ENCODE results near the gene IZUMO1. TPM values are rescaled to one million over a fixed set of nuclear protein-coding genes. Genes with fewer than 3 reads are reported as not detected.

The IZUMO1 gene
- total and polyA plus RNA-seq, 2 of the 8 experiments (the other 6 are each of a cell fraction or from before 2014, with no cell fraction given) = 0.33 to 1.8 TPM

DNA sequence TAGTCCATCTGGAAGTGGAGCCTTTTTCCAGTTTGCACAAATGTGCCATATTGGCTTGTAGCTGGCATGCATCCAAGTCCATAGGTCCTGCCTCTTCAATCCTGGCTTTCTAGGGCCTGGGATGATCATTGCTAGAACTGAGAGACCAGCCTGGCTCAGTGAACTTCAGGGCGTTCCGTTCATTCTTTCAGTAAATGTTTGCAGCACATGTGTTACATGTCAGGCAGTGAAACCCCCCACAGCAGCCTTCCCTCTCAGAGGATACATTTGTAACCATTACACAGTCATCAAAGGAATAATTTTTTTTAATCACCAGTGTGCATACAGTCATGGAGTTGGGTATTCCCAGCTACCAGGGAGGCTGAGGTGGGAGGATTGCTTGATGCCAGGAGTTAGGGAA is 41.3 kb downstream of the IZUMO1 start:
- Histone ChIP-seq H3K23me2 (ENCODE audit: low read depth, low read length) (peaks cover 2% of the 10 kb centered on the region; the same call in 1 of the 2 replicates), H3K79me2 (ENCODE audit: control insufficient read depth in 1 of 2, insufficient read depth in 2 of 2, low read length in 2 of 2) (no peaks in the 10 kb centered on the region), H3K9ac (replicated peaks in 1 of 4; ENCODE audit: extremely low read depth in 1 of 4, low read depth in 3 of 4, low read length in 3 of 4) (no peak overlapping the region), H3K79me1 (ENCODE audit: low read depth, low read length) (no peaks in the 10 kb centered on the region), H4K8ac (ENCODE audit: extremely low read depth, insufficient read depth, low read length) (no peak overlapping the region), H3K18ac (ENCODE audit: extremely low read depth, low read length) (no peak overlapping the region), H3K27ac (ENCODE audit: low read depth, low read length) (no peak overlapping the region), H2BK120ac (replicated peaks; ENCODE audit: low read depth, low read length) (no peak overlapping the region), H2BK15ac (ENCODE audit: low read length) (no peak overlapping the region), H3K27me3 (replicated peaks in 1 of 4; ENCODE audit: control insufficient read depth in 3 of 4, extremely low read depth in 1 of 4, insufficient read depth in 3 of 4, low read length in 3 of 4) (no peaks in the 10 kb centered on the region), H2AFZ (ENCODE audit: low read length) (no peak overlapping the region), H2BK12ac (ENCODE audit: low read depth, low read length) (no peak overlapping the region), H3K4me1 (replicated peaks in 1 of 4; ENCODE audit: control insufficient read depth in 3 of 4, insufficient read depth in 4 of 4, low read length in 3 of 4) (peaks cover 0 to 3% (median 0%) of the 10 kb centered on the region in 4 experiments; a peak in 1 of 7 replicates), H3K36me3 (ENCODE audit: control insufficient read depth in 2 of 4, insufficient read depth in 4 of 4, low read length in 3 of 4) (peaks cover 0 to 8% (median 3%) of the 10 kb centered on the region in 4 experiments; a peak in 4 of 8 replicates), H3K14ac (ENCODE audit: insufficient read length) (no peak overlapping the region), H3K56ac (replicated peaks; ENCODE audit: insufficient read length, low read depth, low read length) (no peak overlapping the region), H2AK5ac (ENCODE audit: low read depth, low read length) (no peak overlapping the region), H3K4me3 (ENCODE audit: extremely low read depth in 1 of 4, insufficient read depth in 2 of 4, low read depth in 3 of 4, low read length in 4 of 4) (no peak overlapping the region), H4K91ac (replicated peaks; ENCODE audit: insufficient read length, low read length) (no peak overlapping the region), H3K4me2 (ENCODE audit: insufficient read depth in 1 of 2, low read depth in 2 of 2, low read length in 2 of 2) (no peak overlapping the region), H4K20me1 (replicated peaks in 1 of 2; ENCODE audit: control insufficient read depth in 1 of 2, insufficient read depth in 2 of 2, low read length in 2 of 2) (peaks cover 0 to 2% of the 10 kb centered on the region in 2 experiments), H2BK20ac (ENCODE audit: low read length) (no peak overlapping the region), H3K4ac (replicated peaks; ENCODE audit: insufficient read length, low read depth, low read length) (no peak overlapping the region), H2BK5ac (ENCODE audit: low read depth, low read length) (no peak overlapping the region), H3K9me3 (ENCODE audit: insufficient read depth in 2 of 2, low read depth in 1 of 2, low read length in 1 of 2) (peaks cover 0 to 4% of the 10 kb centered on the region in 2 experiments; a peak in 1 of 4 replicates), H4K5ac (ENCODE audit: insufficient read length, low read depth, low read length) (no peak overlapping the region), H3K23ac (ENCODE audit: insufficient read length) (no peak overlapping the region)
- CTCF ChIA-PET (ENCODE audit: partially characterized antibody) = interaction anchor here (0.6 to 9.4 kb wide), 3 partner anchors 7 to 52 kb away, joined by 3 to 42 read pairs (median 3); no protein-coding TSS in a partner anchor
- DNase-seq (ENCODE audit: low read depth in 1 of 2, low spot score in 2 of 2) = no peak
- TF ChIP-seq RAD21 (IDR thresholded peaks at IDR 0.05 in 1 of 2, conservative IDR thresholded peaks at IDR 0.05 in 1 of 2; ENCODE audit: low read depth in 2 of 2, low read length in 2 of 2) (no peak), SUZ12 (IDR thresholded peaks at IDR 0.05; ENCODE audit: low read length) (no peak), SP2 (IDR thresholded peaks at IDR 0.05; ENCODE audit: low read length) (no peak), BRCA1 (IDR thresholded peaks at IDR 0.05; ENCODE audit: low read depth, low read length) (no peak), BACH1 (IDR thresholded peaks at IDR 0.05; ENCODE audit: low read length) (no peak), RBBP5 (IDR thresholded peaks at IDR 0.05; ENCODE audit: borderline replicate concordance, low read depth, low read length) (no peak), ASH2L (IDR thresholded peaks at IDR 0.05; ENCODE audit: low read length) (no peak), SAP30 (IDR thresholded peaks at IDR 0.05; ENCODE audit: insufficient read depth, insufficient replicate concordance, low read length) (no peak), CEBPB (IDR thresholded peaks at IDR 0.05; ENCODE audit: low read depth, low read length) (no peak)
- no peak for FAIRE-seq
- POLR2A ChIA-PET (ENCODE audit: partially characterized antibody) = interaction anchor here (2.0 to 3.6 kb wide), 2 partner anchors 9 to 59 kb away, joined by 4 to 10 read pairs; partner anchors contain the start of genes CA11 and FUT2
- 41% methylated on average over 2 of the region's 2 CpGs; no CpG with 5 or more reads in 1 of the 2 experiments for WGBS, 2 experiments (ENCODE audit: extremely low coverage in 1 of 2, insufficient coverage in 1 of 2, insufficient read length in 1 of 2, insufficient replicate concordance in 2 of 2, low coverage in 1 of 2, low lambda C conversion rate in 2 of 2, missing lambda C conversion rate in 1 of 2)
